ENCODE measurements around the gene CALN1.

CALN1 gene

DNA sequence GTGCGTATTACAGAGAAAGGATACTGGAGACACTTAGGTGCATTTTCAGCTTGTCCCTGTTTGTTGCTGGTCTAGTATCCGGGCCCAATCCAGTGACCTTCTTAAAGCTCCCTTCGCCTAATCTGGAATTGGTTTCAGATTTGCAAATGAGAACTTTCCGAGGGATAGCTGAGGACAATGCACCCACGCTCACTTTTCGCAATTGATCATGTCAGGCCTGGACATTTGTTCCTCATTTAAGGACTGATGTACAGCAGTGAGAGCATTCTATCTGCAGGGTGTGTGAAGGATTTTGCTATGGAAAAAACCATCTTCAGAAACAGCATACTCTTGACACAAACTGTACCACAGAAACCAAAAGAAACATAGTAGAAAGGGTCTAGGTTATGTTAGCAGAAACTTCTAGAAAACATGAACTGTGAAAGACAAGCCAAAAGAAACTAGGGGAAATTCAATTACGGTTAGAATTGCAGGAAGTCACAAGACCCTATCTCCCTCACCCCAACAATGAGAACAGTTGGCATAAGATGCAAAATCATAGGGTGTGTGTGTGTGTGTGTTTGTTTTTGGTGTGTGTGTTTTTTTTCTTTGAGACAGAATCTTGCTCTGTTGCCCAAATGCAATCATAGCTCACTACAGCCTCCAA is 331.1 kb downstream of the CALN1 start:
- Mint-ChIP-seq H3K27ac (peak overlapping the region; percentile 68), H3K27me3 (ENCODE audit: low read depth, poor library complexity) (no peaks in the 10 kb centered on the region), H3K36me3 (ENCODE audit: low read depth) (no peaks in the 10 kb centered on the region), H3K4me1 (no peaks in the 10 kb centered on the region), H3K4me3 (no peak overlapping the region), H3K9me3 (no peaks in the 10 kb centered on the region)
- DNase-seq, result no peak
- TF ChIP-seq, protein P1, sequence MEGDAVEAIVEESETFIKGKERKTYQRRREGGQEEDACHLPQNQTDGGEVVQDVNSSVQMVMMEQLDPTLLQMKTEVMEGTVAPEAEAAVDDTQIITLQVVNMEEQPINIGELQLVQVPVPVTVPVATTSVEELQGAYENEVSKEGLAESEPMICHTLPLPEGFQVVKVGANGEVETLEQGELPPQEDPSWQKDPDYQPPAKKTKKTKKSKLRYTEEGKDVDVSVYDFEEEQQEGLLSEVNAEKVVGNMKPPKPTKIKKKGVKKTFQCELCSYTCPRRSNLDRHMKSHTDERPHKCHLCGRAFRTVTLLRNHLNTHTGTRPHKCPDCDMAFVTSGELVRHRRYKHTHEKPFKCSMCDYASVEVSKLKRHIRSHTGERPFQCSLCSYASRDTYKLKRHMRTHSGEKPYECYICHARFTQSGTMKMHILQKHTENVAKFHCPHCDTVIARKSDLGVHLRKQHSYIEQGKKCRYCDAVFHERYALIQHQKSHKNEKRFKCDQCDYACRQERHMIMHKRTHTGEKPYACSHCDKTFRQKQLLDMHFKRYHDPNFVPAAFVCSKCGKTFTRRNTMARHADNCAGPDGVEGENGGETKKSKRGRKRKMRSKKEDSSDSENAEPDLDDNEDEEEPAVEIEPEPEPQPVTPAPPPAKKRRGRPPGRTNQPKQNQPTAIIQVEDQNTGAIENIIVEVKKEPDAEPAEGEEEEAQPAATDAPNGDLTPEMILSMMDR (IDR thresholded peaks at IDR 0.05), result no peak

DNA sequence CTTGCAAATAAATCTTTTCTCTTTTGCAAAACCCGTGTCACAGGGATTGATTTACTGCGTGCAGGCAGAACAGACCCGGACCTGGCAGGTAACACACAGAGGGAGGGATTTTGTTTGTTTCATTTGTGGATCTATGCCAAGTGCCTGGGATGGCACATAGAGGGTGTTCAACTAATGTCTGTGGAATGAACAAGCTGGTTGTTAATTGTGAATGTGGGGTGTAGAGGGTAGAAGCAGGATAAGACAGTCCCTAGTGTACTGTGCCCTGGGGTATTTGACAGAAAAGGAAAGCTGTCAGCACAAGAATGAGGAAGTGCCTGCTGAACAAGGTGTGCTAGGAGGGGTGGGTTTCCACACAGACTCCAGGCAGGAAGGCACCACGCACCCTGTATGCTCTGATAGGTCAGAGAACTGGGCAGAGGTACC is 331.8 kb downstream of the CALN1 start:
- Mint-ChIP-seq H3K4me1 (peaks cover 5% of the 10 kb centered on the region), H3K36me3 (ENCODE audit: low read depth) (no peaks in the 10 kb centered on the region), H3K9me3 (no peaks in the 10 kb centered on the region), H3K27ac (peak overlapping the region; percentile 68), H3K27me3 (ENCODE audit: low read depth, poor library complexity) (no peaks in the 10 kb centered on the region), H3K4me3 (no peak overlapping the region)
- TF ChIP-seq, protein P1 (IDR thresholded peaks at IDR 0.05), result no peak
- no peak for DNase-seq

DNA sequence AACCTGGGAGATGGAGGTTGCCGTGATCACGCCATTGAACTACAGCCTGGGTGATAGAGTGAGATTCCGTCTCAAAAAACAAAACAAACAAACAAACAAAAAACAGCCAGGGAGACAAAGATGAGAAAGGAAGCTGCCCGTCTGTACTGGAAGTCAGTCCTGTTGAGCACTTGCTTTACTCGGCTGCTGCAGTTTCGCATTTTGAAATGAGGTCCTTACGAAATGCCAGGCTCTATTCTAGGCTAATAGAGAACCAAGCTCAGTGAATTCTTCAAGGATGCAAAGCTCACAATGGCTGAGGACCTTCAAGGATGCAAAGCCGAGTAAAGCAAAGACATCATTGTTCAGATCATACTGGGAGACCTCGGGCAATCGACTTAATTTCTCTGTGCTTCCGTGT is 333.3 kb downstream of the CALN1 start:
- H3K9me3 Mint-ChIP-seq, result peaks cover 10% of the 10 kb centered on the region
- TF ChIP-seq, protein P1 (IDR thresholded peaks at IDR 0.05), result no peak
- no peak for DNase-seq
- no peak overlapping the region for H3K4me3 Mint-ChIP-seq
- peak overlapping the region; percentile 48 for H3K27ac Mint-ChIP-seq
- H3K27me3 Mint-ChIP-seq (ENCODE audit: low read depth, poor library complexity), result no peaks in the 10 kb centered on the region
- peaks cover 5% of the 10 kb centered on the region for H3K4me1 Mint-ChIP-seq
- peaks cover 6% of the 10 kb centered on the region for H3K36me3 Mint-ChIP-seq (ENCODE audit: low read depth)

DNA sequence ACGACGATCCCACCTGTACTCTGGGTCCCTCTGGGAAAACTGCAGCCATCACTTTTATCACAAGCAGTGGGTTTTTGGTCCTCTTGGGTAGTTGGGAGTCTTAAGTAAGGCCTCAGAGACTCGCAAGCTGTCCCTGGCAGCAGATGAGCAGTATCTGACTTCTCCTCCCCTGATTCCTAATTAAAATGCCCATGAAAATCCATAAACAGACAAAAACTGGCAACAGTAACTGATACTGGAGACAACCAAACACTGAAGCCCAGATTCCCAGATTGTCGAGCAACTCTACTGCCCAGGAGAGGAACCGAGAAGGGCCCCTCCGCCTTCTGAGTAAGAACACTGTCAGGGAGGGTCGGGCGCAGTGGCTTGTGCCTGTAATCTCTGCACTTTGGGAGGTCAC is 333.8 kb downstream of the CALN1 start:
- Mint-ChIP-seq H3K4me1 (peaks cover 5% of the 10 kb centered on the region), H3K9me3 (peaks cover 15% of the 10 kb centered on the region), H3K27ac (peak overlapping the region; percentile 48), H3K36me3 (ENCODE audit: low read depth) (peaks cover 6% of the 10 kb centered on the region), H3K4me3 (no peak overlapping the region), H3K27me3 (ENCODE audit: low read depth, poor library complexity) (no peaks in the 10 kb centered on the region)
- no peak for DNase-seq
- TF ChIP-seq, protein P1 (IDR thresholded peaks at IDR 0.05), result no peak

DNA sequence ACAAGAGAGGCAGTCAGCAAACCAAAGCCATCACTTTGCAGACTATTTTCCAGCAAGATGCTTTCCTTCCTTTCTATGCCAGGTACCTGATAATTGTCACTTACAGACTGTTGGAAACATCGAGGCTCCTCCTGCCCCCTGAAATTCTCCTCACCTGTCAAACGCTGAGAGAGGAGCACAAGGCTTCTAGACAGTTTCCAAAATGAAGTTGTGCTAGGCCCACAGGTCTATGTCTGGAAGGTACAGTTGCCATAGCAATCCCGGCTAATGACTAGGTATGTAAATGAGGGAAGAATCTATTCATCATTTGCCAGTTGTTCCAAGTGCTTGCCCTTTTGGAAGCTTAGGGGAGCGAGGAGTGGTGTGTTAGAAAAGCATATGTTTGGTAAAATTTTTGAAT is 334.4 kb downstream of the CALN1 start:
- Mint-ChIP-seq H3K4me3 (no peak overlapping the region), H3K36me3 (ENCODE audit: low read depth) (peaks cover 10% of the 10 kb centered on the region), H3K4me1 (peaks cover 5% of the 10 kb centered on the region), H3K27ac (no peak overlapping the region), H3K27me3 (ENCODE audit: low read depth, poor library complexity) (no peaks in the 10 kb centered on the region), H3K9me3 (peaks cover 20% of the 10 kb centered on the region)
- DNase-seq, result no peak
- TF ChIP-seq, protein P1 (IDR thresholded peaks at IDR 0.05), result no peak

DNA sequence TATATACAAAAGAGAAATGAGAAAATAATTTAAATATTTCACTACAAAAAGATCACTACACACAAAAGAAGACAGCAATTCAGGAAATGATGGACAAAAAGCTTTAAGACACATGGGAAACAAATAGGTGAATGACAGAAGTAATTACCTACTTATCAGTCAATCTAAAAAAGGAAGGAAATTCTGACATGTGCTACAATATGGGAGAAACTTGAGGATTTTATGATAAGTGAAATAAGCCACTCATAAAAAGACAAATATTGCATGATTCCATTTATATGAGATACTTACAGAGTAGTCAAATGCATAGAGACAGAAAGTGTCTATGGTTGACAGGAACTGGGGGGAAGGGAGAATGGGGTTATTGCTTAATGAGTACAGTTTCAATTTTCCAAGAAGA is 339.2 kb downstream of the CALN1 start:
- DNase-seq, result no peak
- peaks cover 23% of the 10 kb centered on the region for H3K36me3 Mint-ChIP-seq (ENCODE audit: low read depth)
- no peak overlapping the region for H3K27ac Mint-ChIP-seq
- H3K4me1 Mint-ChIP-seq, result peaks cover 5% of the 10 kb centered on the region
- peaks cover 36% of the 10 kb centered on the region for H3K9me3 Mint-ChIP-seq
- no peak overlapping the region for H3K4me3 Mint-ChIP-seq
- TF ChIP-seq, protein P1 (IDR thresholded peaks at IDR 0.05), result no peak
- H3K27me3 Mint-ChIP-seq (ENCODE audit: low read depth, poor library complexity), result no peaks in the 10 kb centered on the region
